Muscle layer of duodenum (tissue), 2 donors: ENCODE data around the gene MST1.

Experiments
- H3K27ac ChIP-seq: one replicate; pipeline ENCODE4 v1.7.0; 2013; ENCODE audit warnings: mild to moderate bottlenecking, low read length
- H3K27me3 ChIP-seq: one replicate; pipeline ENCODE4 v1.7.0; 2013; ENCODE audit warnings: low read depth, mild to moderate bottlenecking, control low read depth, low read length
- H3K36me3 ChIP-seq, 2 donors: one replicate each; pipeline ENCODE4 v1.7.0; 2013; ENCODE audit warnings: low read length in 2 of 2, control low read depth in 1 of 2, mild to moderate bottlenecking in 1 of 2; ENCODE audit not compliant: insufficient read depth in 2 of 2, control insufficient read depth in 1 of 2
- H3K4me1 ChIP-seq, 2 donors: one replicate each; pipeline ENCODE4 v1.7.0; 2013; ENCODE audit warnings: low read length in 2 of 2, mild to moderate bottlenecking in 2 of 2, control low read depth in 1 of 2, moderate library complexity in 1 of 2; ENCODE audit not compliant: insufficient read depth in 2 of 2, control insufficient read depth in 1 of 2
- H3K4me3 ChIP-seq, 2 donors: one replicate each; pipeline ENCODE4 v1.7.0; 2013; ENCODE audit warnings: low read length in 2 of 2, low read depth in 1 of 2, mild to moderate bottlenecking in 1 of 2
- H3K9me3 ChIP-seq, 2 donors: one replicate each; pipeline ENCODE4 v1.7.0; 2013; ENCODE audit warnings: low read length in 2 of 2, control low read depth in 1 of 2, mild to moderate bottlenecking in 1 of 2; ENCODE audit not compliant: control insufficient read depth in 1 of 2
- donor health status: healthy.

Gene MST1

DNA sequence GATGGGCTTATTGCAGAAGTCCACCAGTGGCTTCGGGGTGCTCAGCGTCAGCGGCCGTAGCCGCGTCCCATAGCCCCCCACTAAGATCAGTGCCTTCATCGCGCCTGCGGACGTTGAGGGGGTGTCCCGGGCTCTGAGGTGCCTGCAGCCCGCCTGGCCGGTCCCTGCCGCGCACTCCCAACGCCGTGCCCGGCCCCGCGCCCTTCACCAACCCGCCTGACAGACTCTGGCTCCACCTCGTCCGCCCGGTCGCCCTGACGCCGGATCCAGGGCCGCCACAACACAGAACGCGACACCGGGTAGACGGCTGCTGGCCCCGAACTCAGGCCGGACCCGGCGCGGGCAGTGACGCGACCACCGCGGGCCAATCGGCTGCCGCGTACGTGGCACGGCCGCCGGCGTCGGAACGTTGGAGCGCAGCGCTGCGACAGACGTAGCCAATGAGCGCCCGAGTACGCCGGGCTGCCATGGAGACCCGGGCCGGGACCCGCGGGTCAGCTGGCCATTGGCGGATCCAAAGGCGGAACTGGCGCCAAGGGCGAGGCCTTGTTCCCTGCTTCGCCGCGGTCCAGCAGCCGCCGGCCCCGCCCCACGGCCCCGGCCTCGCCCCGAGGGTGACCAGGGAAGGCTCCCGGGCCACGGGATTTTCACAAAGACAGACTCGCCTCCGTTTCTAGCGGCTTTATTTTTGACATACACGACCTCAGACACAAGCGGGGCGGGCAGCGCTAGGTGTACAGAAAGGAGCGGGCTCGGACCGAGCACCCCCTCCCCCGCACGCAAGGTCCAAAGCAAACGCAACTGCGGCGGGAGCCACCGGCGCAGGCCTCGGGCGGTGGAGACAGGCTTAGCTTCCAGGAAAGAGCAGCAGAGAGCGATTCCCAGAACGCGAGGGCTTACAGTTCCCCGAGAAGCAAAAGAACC, 34.6 kb upstream of the MST1 start, which contains the start of gene GMPPB:
GMPPB (minus strand) TSS at position 324 of the 924 bp plus-strand sequence; CDS start at position 99, 225 bp downstream.
- Histone ChIP-seq H3K27me3 (no peaks in the 10 kb centered on the region), H3K27ac (peak within 1 kb of the TSS; percentile 93), H3K36me3 (peaks cover 29 to 42% of the 10 kb centered on the region in 2 donors), H3K4me1 (peaks cover 3 to 23% of the 10 kb centered on the region in 2 donors), H3K4me3 (peak within 1 kb of the TSS; percentile 91 to 98), H3K9me3 (no peaks in the 10 kb centered on the region)

DNA sequence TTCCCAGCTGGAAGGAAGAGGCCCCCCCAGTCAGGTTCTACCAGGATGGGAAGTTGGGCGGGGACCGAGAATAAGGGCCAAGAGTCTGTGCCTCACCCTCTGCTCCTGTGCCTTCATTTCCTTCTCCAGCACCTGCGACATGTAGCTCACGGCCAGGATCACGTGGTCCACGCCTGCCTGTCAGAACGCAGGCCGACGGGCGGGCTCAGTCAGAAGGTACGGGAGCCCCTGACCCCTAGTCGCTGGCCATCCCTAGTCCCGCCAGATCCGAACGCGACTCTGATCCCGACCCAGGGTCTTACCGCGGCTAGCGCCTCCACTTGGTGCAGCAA, 34.0 kb upstream of the MST1 start:
- Histone ChIP-seq H3K4me1 (peaks cover 3 to 29% of the 10 kb centered on the region in 2 donors), H3K27ac (peak overlapping the region; percentile 93), H3K36me3 (peaks cover 29 to 40% of the 10 kb centered on the region in 2 donors), H3K9me3 (no peaks in the 10 kb centered on the region), H3K4me3 (peak overlapping the region; percentile 91 to 98), H3K27me3 (no peaks in the 10 kb centered on the region)

DNA sequence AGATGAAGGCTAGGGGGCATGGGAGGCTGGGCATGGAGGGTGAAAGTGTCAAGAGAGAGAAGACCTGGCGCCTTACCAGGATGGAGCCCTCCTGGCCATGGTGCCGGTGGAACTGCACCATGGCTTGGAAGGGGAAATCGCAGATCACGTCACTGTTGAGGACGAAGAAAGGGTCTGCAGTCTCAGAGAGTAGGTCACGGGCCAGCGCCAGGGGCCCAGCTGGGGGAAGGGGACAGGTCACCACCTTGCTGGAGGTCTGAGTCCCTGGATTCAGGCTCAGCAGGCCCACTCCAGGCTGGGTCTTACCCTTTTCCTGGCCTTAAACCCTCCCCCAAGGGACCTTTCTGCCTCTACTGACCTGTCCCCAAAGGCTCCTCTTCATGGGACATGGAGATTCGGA, 33.6 kb upstream of the MST1 start:
- Histone ChIP-seq H3K36me3 (peaks cover 26 to 36% of the 10 kb centered on the region in 2 donors), H3K27ac (peak overlapping the region; percentile 93), H3K4me1 (peaks cover 3 to 29% of the 10 kb centered on the region in 2 donors), H3K9me3 (no peaks in the 10 kb centered on the region), H3K4me3 (peak overlapping the region; percentile 91 to 98), H3K27me3 (no peaks in the 10 kb centered on the region)

DNA sequence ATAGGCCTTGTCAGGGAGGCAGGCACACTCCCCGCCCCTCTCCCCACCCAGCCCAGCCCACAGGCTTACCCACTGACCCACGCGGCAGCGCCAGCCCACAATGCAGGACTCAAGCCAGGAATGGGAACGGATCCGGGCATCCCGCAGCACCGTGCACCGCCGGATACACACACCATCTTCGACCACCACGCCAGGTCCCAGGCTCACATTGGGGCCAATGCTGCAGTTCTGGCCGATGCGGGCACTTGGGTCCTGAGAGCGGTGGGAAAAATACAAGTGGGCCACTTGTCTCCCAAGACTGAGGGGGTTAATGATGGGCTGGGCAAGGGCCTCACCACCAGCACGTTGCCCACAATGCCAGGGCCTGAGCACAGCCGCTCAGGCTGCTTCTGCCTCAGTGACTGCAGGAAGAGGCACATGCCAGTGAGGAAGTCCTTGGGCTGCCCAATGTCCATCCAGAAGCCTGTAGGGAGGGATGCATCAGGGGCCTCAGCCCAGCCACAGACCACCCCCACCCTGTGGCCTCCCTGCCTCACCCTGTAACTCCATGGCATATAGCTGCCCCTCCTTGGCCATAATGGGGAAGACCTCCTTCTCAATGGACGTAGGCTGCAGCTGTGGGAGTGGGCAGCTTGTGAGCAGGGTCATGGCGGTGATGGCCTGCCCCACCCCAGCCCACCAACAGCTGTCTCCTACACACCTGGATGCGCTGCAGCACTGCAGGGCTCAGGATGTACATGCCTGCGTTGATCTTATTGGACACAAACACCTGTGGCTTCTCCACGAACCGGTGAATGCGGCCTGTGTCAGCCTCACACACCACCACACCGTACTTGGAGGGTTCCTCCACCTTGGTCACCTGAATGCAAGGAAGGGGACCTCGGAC, 32.9 kb upstream of the MST1 start:
- no peak overlapping the region for H3K27ac ChIP-seq
- H3K27me3 ChIP-seq = no peaks in the 10 kb centered on the region
- H3K4me1 ChIP-seq = peaks cover 3 to 29% of the 10 kb centered on the region in 2 donors
- no peaks in the 10 kb centered on the region for H3K9me3 ChIP-seq
- H3K36me3 ChIP-seq = peaks cover 18 to 29% of the 10 kb centered on the region in 2 donors
- peak overlapping the region; percentile 91 to 98 for H3K4me3 ChIP-seq

DNA sequence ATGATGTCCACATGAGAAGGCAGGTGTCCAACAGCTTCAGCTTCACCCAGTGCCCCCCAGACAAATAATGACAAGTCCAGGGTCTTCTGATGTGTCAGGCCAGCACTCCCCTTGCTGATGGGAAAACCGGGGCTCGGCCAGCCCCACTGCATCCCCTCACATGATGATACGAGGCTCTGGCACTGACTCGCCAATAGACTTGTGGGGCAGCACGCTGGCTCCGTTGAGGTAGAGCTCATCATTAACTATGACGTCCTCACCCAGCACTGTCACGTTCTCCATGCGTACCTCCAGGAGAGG, 32.3 kb upstream of the MST1 start:
- Histone ChIP-seq H3K4me1 (peaks cover 3 to 29% of the 10 kb centered on the region in 2 donors), H3K4me3 (no peak overlapping the region), H3K27ac (no peak overlapping the region), H3K9me3 (no peaks in the 10 kb centered on the region), H3K27me3 (no peaks in the 10 kb centered on the region), H3K36me3 (peaks cover 12 to 24% of the 10 kb centered on the region in 2 donors)

DNA sequence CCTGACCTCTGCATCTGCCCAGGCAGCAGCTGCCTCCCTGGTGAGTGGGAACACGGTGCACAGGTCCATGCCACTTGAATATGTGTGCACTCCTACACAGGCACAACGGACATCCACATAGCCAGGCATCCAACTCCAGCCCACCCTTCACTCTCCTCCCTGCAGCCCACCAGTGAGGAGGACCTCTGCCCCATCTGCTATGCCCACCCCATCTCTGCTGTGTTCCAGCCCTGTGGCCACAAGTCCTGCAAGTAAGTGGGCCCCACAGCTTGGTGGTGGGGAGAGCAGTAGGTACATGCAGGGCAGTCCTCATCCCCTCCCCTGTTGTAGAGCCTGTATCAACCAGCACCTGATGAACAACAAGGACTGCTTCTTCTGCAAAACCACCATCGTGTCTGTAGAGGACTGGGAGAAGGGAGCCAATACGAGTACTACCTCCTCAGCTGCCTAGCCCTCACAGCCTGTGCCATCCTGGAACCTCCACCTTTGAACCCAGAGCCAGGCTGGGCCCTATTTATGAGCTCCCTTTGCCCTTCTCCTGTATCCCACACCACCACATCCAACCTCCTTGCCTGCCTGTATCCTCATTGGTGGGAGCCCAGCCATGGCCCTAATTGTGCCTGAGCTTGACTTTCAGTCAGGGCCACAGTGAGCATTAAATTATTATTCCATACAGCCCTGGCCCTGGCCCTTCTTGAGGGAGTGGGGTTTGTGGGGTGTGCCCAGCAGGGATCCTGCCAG, 31.8 kb upstream of the MST1 start:
- H3K4me1 ChIP-seq = peaks cover 3 to 29% of the 10 kb centered on the region in 2 donors
- H3K27ac ChIP-seq = no peak overlapping the region
- no peaks in the 10 kb centered on the region for H3K27me3 ChIP-seq

DNA sequence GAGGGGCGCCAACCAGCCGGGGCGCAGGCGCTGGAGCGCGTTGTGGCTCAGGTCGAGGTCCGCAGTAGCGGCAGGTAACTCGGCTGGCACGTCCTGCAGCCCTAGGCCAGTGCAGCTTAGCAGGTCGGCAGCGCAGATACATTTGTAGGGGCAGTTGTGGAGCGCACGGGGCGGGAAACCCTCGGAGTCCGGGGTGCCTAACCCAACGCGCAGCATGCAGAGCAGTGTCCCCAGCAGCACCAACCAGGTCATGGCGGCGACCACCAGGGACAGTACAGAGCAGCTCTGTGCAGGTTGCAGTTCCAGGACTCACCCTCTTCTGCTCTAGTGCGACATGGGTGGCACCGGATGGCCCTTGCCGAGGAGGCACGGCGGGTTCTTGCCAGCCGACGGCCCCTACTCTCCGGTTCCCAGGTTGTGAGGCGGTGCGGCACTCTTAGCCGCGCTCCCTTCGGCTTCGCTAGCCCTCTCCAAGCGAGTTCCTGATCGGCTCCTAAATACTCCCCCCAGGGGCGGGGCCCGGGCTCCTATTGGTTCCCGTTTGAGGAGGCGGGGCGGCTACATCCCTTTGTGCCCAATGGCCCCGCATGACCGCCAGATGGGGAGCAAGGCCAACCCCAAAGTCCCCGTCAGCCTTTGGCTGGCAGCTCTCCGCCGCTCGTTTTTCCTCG, 30.1 kb upstream of the MST1 start, which contains the start of gene AMIGO3:
AMIGO3 (minus strand) TSS at position 471 of the 671 bp plus-strand sequence; CDS start at position 252, 219 bp downstream.
- H3K27ac ChIP-seq = no peak within 1 kb of the TSS
- H3K36me3 ChIP-seq = peaks cover 9 to 34% of the 10 kb centered on the region in 2 donors
- no peaks in the 10 kb centered on the region for H3K9me3 ChIP-seq
- peaks cover under 1 to 23% of the 10 kb centered on the region in 2 donors for H3K4me1 ChIP-seq
- no peaks in the 10 kb centered on the region for H3K27me3 ChIP-seq
- H3K4me3 ChIP-seq = peak within 1 kb of the TSS; percentile 48 to 67

More for the DNA sequence above, 31.8 kb upstream of the MST1 start:
- H3K9me3 ChIP-seq = no peaks in the 10 kb centered on the region
- peaks cover 9 to 24% of the 10 kb centered on the region in 2 donors for H3K36me3 ChIP-seq
- H3K4me3 ChIP-seq = no peak overlapping the region

DNA sequence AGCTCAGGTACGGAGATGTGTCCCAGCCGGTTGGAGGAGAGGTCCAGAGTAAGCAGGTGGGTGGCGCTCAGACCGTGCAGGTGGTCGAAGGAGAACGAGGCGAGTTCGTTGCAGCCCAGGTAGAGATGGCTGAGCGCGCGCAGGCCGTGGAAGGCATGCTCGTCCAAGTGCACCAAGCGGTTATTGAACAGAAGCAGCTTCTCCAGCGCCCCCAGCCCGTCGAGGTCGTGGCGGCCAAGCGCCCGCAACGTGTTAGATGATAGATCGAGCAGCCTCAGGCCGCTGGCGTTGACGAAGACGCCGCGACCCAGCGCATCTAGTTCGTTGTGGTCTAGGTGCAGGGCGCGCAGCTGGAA, 29.6 kb upstream of the MST1 start:
- peaks cover 9 to 38% of the 10 kb centered on the region in 2 donors for H3K36me3 ChIP-seq
- no peaks in the 10 kb centered on the region for H3K27me3 ChIP-seq
- peak overlapping the region; percentile 48 to 67 for H3K4me3 ChIP-seq
- no peak overlapping the region for H3K27ac ChIP-seq
- H3K4me1 ChIP-seq = peaks cover 0 to 23% of the 10 kb centered on the region in 2 donors
- H3K9me3 ChIP-seq = no peaks in the 10 kb centered on the region

DNA sequence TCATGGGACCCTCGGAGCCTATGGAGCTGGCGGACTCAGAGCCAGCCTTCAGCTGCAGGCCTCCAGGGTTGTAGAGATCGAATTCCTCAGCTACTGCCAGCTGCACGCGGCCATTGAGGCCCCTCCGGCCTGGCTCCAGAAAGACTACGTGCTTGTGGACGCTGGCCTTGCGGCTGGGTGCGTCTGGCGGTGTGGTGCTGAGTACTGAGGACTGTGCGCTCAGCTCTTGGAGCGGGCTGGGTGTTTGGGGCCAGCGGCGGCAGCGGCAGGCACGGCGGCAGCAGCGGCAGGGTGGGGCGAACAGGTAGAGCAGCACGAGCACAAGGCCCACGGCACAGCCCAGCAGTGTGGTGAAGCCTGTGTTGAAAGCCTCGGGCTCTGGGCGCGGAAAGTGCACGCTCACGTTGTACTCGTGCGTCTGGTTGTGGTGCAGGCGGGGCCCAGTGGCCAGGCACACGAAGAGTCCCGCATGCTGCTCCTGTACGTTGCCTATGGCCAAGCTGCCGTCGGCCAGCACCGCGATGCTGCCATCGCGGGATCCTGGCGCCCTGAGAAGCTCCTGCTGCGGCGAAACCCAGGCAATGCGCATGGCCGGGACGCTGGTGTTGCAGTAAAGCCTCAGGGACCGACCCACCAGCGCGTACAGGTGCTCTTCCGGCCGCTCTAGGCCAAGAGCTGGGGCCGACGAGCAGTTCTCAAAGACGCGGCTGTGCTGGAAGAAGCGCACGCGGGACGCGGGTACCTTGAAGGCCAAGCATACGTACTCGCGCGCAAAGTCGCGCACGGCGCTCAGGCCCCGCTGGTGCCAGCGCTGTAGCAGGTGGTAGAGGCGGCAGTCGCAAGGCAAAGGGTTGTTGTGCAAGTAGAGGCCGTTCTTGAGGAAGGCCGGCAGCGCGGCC, 28.9 kb upstream of the MST1 start:
- H3K4me3 ChIP-seq = peak overlapping the region; percentile 3 to 67
- no peak overlapping the region for H3K27ac ChIP-seq
- H3K36me3 ChIP-seq = peaks cover 9 to 44% of the 10 kb centered on the region in 2 donors
- no peaks in the 10 kb centered on the region for H3K27me3 ChIP-seq
- peaks cover 0 to 21% of the 10 kb centered on the region in 2 donors for H3K4me1 ChIP-seq
- no peaks in the 10 kb centered on the region for H3K9me3 ChIP-seq
